Mammary epithelial cell (primary cell): ENCODE data around the gene FAH.

Experiments
- CTCF ChIP-seq, 2 donors: IDR thresholded peaks in 1 of 2; conservative IDR thresholded peaks in 1 of 2; 2 replicates each; pipeline ENCODE4 v1.5.1; 2011 to 2012; ENCODE audit warnings: inconsistent platforms in 2 of 2, low read length in 2 of 2, mild to moderate bottlenecking in 2 of 2, control low read depth in 1 of 2, low read depth in 1 of 2; ENCODE audit not compliant: insufficient read depth in 1 of 2; ENCODE audit errors: extremely low read depth in 1 of 2
- EZH2 ChIP-seq: IDR thresholded peaks from 2 replicates; pipeline ENCODE4 v1.6.1; 2012; ENCODE audit warnings: low read length, inconsistent platforms, borderline replicate concordance

- TF ChIP-seq CTCF (conservative IDR thresholded peaks at IDR 0.05 in 1 of 2, IDR thresholded peaks at IDR 0.05 in 1 of 2; ENCODE audit: extremely low read depth in 1 of 2, insufficient read depth in 1 of 2, low read depth in 1 of 2, low read length in 2 of 2) (no peak), EZH2 (no peak)
Measured at GRCh38 chr15:80115021-80115420, 37.8 kb upstream of the FAH start.
